Psoas muscle (tissue), 8 donors: ENCODE data around the gene ADAP1. TPM values are rescaled to one million over a fixed set of nuclear protein-coding genes. Genes with fewer than 3 reads are reported as not detected.
A peak's percentile ranks its signal among the peaks of the same experiment; 100 is the strongest.

Experiments used
- ATAC-seq, 4 donors: fragments of 200-7000 bp; cut with Tn5 transposase; one replicate each; pipeline ENCODE4 v1.9.1; 2020; ENCODE audit warnings: moderate library complexity in 3 of 4, mild to moderate bottlenecking in 2 of 4
- DNase-seq, 2 donors: peaks; one replicate each; pipeline ENCODE4 v3.0.0-alpha.2; 2020
- H3K27ac ChIP-seq: fragments of 200-600 bp; one replicate; pipeline ENCODE4 v1.8.0; 2022
- H3K27me3 ChIP-seq, 3 donors: fragments of 200-600 bp in 1 of 3; one replicate each; pipeline versions ENCODE4 v1.6.1 to v1.8.0; 2013 to 2022; ENCODE audit warnings: low read length in 2 of 3, mild to moderate bottlenecking in 2 of 3, moderate library complexity in 1 of 3; ENCODE audit not compliant: insufficient read depth in 3 of 3
- H3K36me3 ChIP-seq, 2 donors: fragments of 200-600 bp in 1 of 2; one replicate each; pipeline versions ENCODE4 v1.6.1 to v1.8.0; 2013 to 2022; ENCODE audit warnings: low read depth in 1 of 2, mild to moderate bottlenecking in 1 of 2, moderate library complexity in 1 of 2; ENCODE audit not compliant: insufficient read depth in 1 of 2
- H3K4me1 ChIP-seq: fragments of 200-600 bp; one replicate; pipeline ENCODE4 v1.8.0; 2022
- H3K4me3 ChIP-seq: fragments of 200-600 bp; one replicate; pipeline ENCODE4 v1.8.0; 2022; ENCODE audit warnings: mild to moderate bottlenecking
- H3K9me3 ChIP-seq: fragments of 200-600 bp; one replicate; pipeline ENCODE4 v1.8.0; 2022
- CTCF ChIP-seq: fragments of 200-600 bp; IDR thresholded peaks from one replicate; pipeline ENCODE4 v1.8.0; 2022; ENCODE audit warnings: antibody characterized with exemption
- WGBS, 3 donors: extraction: QIAGEN DNeasy Blood & Tissue Kit; methylation state at CpG; one replicate each; pipeline versions ENCODE4 v1.1.6 to v1.1.7; 2013; 5-methylcytosine and 5-hydroxymethylcytosine counted together
- intact Hi-C, 2 donors: fragments of 100-400 bp; cut with DNase I; formaldehyde crosslinking; loops; one replicate each; pipeline versions ENCODE4 v1.11.0 to v1.14.2; 2022
- polyA plus RNA-seq, 3 donors: library from polyadenylated mRNA; stranded (reverse); fragments of 200-250 nt; gene quantifications; one replicate each; pipeline ENCODE4 v1.2.3, GENCODE V29; 2013
- total RNA-seq, 4 donors: library from RNA; stranded (reverse); fragmentation: NEBNext Ultra II Directional in 2 of 4; extraction: Animal tissue kit (Norgen Biotek cat#: 25700) in 2 of 4; gene quantifications; one replicate each; pipeline versions ENCODE4 v1.2.1 to v1.2.4, GENCODE V29; 2021 to 2023
- donor health status: healthy with polysubstance abuse.
- donor health status: DM: no; HTN: no; CAD: no; lungs with moderate emphysema.
- donor health status: Bipolar disorder and iron deficiency.
- donor health status: healthy.
- donor health status: DM: yes; HTN: yes; CAD: no.
- donor health status: DM: no; HTN: no; CAD: no.
- donor health status: DM: no; HTN: no; CAD: no.
- donor health status: DM: yes; HTN: yes; CAD: no.

The ADAP1 gene
- total and polyA plus RNA-seq, 7 donors: 0.18 to 1.4 (median 0.88) TPM

GRCh38 chr7:906776-907157, 47.7 kb downstream of the ADAP1 start:
- intact Hi-C loops: loop anchor here in 1 of 2 donors (5.0 kb wide), 2 partner anchors 51 to 161 kb away; no protein-coding TSS in a partner anchor
- Histone ChIP-seq H3K4me1 (no peaks in the 10 kb centered on the region), H3K27me3 (peaks cover 0 to 53% (median 4%) of the 10 kb centered on the region in 3 donors), H3K4me3 (no peak overlapping the region), H3K9me3 (no peaks in the 10 kb centered on the region), H3K27ac (no peak overlapping the region), H3K36me3 (no peaks in the 10 kb centered on the region)
- ATAC-seq (no peak), DNase-seq (no peak)
- TF ChIP-seq CTCF: no peak
- WGBS, 3 donors: 17 to 33% (median 24%) methylated on average over 7 to 10 of the region's 10 CpGs

GRCh38 chr7:904847-905246, 49.6 kb downstream of the ADAP1 start:
- Histone ChIP-seq H3K27ac (no peak overlapping the region), H3K9me3 (no peaks in the 10 kb centered on the region), H3K4me1 (no peaks in the 10 kb centered on the region), H3K4me3 (no peak overlapping the region), H3K36me3 (no peaks in the 10 kb centered on the region), H3K27me3 (peaks cover 0 to 44% (median 4%) of the 10 kb centered on the region in 3 donors)
- WGBS, 3 donors: 28 to 35% (median 34%) methylated on average over 17 to 20 of the region's 20 CpGs
- intact Hi-C loops: loop anchor here in 1 of 2 donors (5.0 kb wide), 2 partner anchors 52 to 162 kb away; no protein-coding TSS in a partner anchor
- ATAC-seq (peak in 1 of 4 donors; percentile 27), DNase-seq (peak in 1 of 2 donors; percentile 48)
- TF ChIP-seq CTCF: no peak

- H3K4me3 ChIP-seq: no peak overlapping the region
- H3K9me3 ChIP-seq: no peaks in the 10 kb centered on the region
- WGBS, 3 donors: 63 to 71% (median 67%) methylated on average over 35 to 37 of the region's 37 CpGs
- intact Hi-C loops: no loop called here
- no peaks in the 10 kb centered on the region for H3K36me3 ChIP-seq
- H3K4me1 ChIP-seq: no peaks in the 10 kb centered on the region
- ATAC-seq (no peak), DNase-seq (no peak)
- no peak for TF ChIP-seq CTCF
- peaks cover 0 to 37% (median 4%) of the 10 kb centered on the region in 3 donors for H3K27me3 ChIP-seq
- no peak overlapping the region for H3K27ac ChIP-seq
These were observed 50.3 kb downstream of the ADAP1 start for GRCh38 chr7:903921-904755.

GRCh38 chr7:902996-903395, 51.5 kb downstream of the ADAP1 start:
- DNase-seq: no peak
- intact Hi-C loops: no loop called here
- H3K36me3 ChIP-seq: no peaks in the 10 kb centered on the region

More at GRCh38 chr7:902996-903395, 51.5 kb downstream of the ADAP1 start:
- H3K9me3 ChIP-seq: no peaks in the 10 kb centered on the region
- no peaks in the 10 kb centered on the region for H3K4me1 ChIP-seq
- peaks cover 0 to 30% (median 4%) of the 10 kb centered on the region in 3 donors for H3K27me3 ChIP-seq
- no peak overlapping the region for H3K4me3 ChIP-seq
- TF ChIP-seq CTCF: no peak
- 67 to 78% (median 75%) methylated on average over 22 of the region's 22 CpGs for WGBS, 3 donors
- H3K27ac ChIP-seq: no peak overlapping the region
- ATAC-seq: no peak
